DOHH2 (cell line): ENCODE measurements around the gene DRICH1.
"Not testable (repeated sequence)": the region's sequence is repeated elsewhere in the genome, so short reads cannot be mapped to it uniquely, and the experiment has no call there.

Experiments used
- H3F3A ChIP-seq: fragments of 200-600 bp; sonication (generic), shearing (Covaris generic); 2 replicates; pipeline ENCODE4 v1.6.0; 2016; ENCODE audit warnings: antibody characterized with exemption, mild to moderate bottlenecking; ENCODE audit not compliant: control insufficient read depth, insufficient read depth
- H3K27ac ChIP-seq: fragments of 200-600 bp; sonication (generic); 2 replicates; pipeline ENCODE4 v1.5.1; 2014; ENCODE audit warnings: low read depth, mild to moderate bottlenecking, low read length, moderate library complexity
- H3K27me3 ChIP-seq: fragments of 200-600 bp; sonication (generic); 2 replicates; pipeline ENCODE4 v1.6.1; 2014; ENCODE audit warnings: mild to moderate bottlenecking, low read length, mixed read lengths; ENCODE audit not compliant: control insufficient read depth
- H3K36me3 ChIP-seq: fragments of 200-600 bp; sonication (generic); 2 replicates; pipeline ENCODE4 v1.6.1; 2014; ENCODE audit warnings: mild to moderate bottlenecking, low read length, moderate library complexity, mixed read lengths; ENCODE audit not compliant: control insufficient read depth
- H3K4me1 ChIP-seq: fragments of 200-600 bp; sonication (generic); 2 replicates; pipeline ENCODE4 v1.6.1; 2014; ENCODE audit warnings: mild to moderate bottlenecking, low read length, mixed read lengths; ENCODE audit not compliant: control insufficient read depth
- H3K4me2 ChIP-seq: fragments of 200-600 bp; sonication (generic); 2 replicates; pipeline ENCODE4 v1.6.0; 2014; ENCODE audit warnings: mild to moderate bottlenecking, low read length, moderate library complexity
- H3K4me3 ChIP-seq: fragments of 200-600 bp; sonication (generic); 2 replicates; pipeline ENCODE4 v1.5.1; 2014; ENCODE audit warnings: mild to moderate bottlenecking, low read length, mixed read lengths
- H3K79me2 ChIP-seq: fragments of 200-600 bp; sonication (generic); 2 replicates; pipeline ENCODE4 v1.6.1; 2014; ENCODE audit warnings: mild to moderate bottlenecking, low read length, mixed read lengths; ENCODE audit not compliant: control insufficient read depth
- H3K9me2 ChIP-seq: fragments of 200-600 bp; sonication (generic); replicated peaks from 2 replicates; pipeline ENCODE4 v1.6.1; 2014; ENCODE audit warnings: mild to moderate bottlenecking, low read length, mixed read lengths; ENCODE audit not compliant: control insufficient read depth
- H3K9me3 ChIP-seq: fragments of 200-600 bp; sonication (generic); 2 replicates; pipeline ENCODE4 v1.6.1; 2014; ENCODE audit warnings: antibody characterized with exemption, low read length, mixed read lengths; ENCODE audit not compliant: control insufficient read depth, insufficient read depth
- H4K20me1 ChIP-seq: fragments of 200-600 bp; sonication (generic); 2 replicates; pipeline ENCODE4 v1.6.0; 2014; ENCODE audit warnings: low read depth, mild to moderate bottlenecking, antibody characterized with exemption, low read length, moderate library complexity; ENCODE audit not compliant: control insufficient read depth, insufficient read depth
- CTCF ChIP-seq: fragments of 200-600 bp; sonication (generic); IDR thresholded peaks from one replicate; pipeline ENCODE4 v1.5.1; 2014; ENCODE audit warnings: antibody characterized with exemption, mild to moderate bottlenecking, low read depth, low read length; ENCODE audit not compliant: poor library complexity, severe bottlenecking
- EZH2phosphoT487 ChIP-seq: fragments of 200-600 bp; sonication (generic); IDR thresholded peaks from 2 replicates; pipeline ENCODE4 v1.6.1; 2017; ENCODE audit warnings: borderline replicate concordance, mild to moderate bottlenecking, antibody characterized with exemption, low read length, moderate library complexity, mixed read lengths

The DRICH1 gene

GRCh38 chr22:23677701-23677995 is 45.5 kb upstream of the DRICH1 start:
- Histone ChIP-seq H3F3A (no peaks in the 10 kb centered on the region), H3K27ac (no peak overlapping the region), H3K9me3 (no peaks in the 10 kb centered on the region), H3K27me3 (no peaks in the 10 kb centered on the region), H3K4me1 (no peaks in the 10 kb centered on the region), H3K4me2 (no peak overlapping the region), H3K79me2 (no peaks in the 10 kb centered on the region), H4K20me1 (no peaks in the 10 kb centered on the region), H3K4me3 (no peak overlapping the region), H3K36me3 (peaks cover 5% of the 10 kb centered on the region), H3K9me2 (no peaks in the 10 kb centered on the region)
- TF ChIP-seq CTCF (no peak), EZH2phosphoT487 (no peak)

- H3K79me2 ChIP-seq, H3K4me2 ChIP-seq, H3K27ac ChIP-seq, H3F3A ChIP-seq, H3K27me3 ChIP-seq, H3K36me3 ChIP-seq, H3K4me3 ChIP-seq, H4K20me1 ChIP-seq, H3K9me3 ChIP-seq, H3K4me1 ChIP-seq, H3K9me2 ChIP-seq: not testable (repeated sequence)
Observed at GRCh38 chr22:23676841-23677700, 45.0 kb upstream of the DRICH1 start.

- TF ChIP-seq CTCF: no peak
- no peak for TF ChIP-seq EZH2phosphoT487
- H3K9me2 ChIP-seq: no peaks in the 10 kb centered on the region
Observed at GRCh38 chr22:23675502-23676415, 43.6 kb upstream of the DRICH1 start.

GRCh38 chr22:23674886-23675501 is 42.9 kb upstream of the DRICH1 start:
- H3K4me3 ChIP-seq, H3K27ac ChIP-seq, H3K9me3 ChIP-seq, H3K36me3 ChIP-seq, H3F3A ChIP-seq, H3K27me3 ChIP-seq, H4K20me1 ChIP-seq, H3K4me2 ChIP-seq, H3K79me2 ChIP-seq, H3K4me1 ChIP-seq, H3K9me2 ChIP-seq: not testable (repeated sequence)

More at GRCh38 chr22:23675502-23676415, 43.6 kb upstream of the DRICH1 start:
- Histone ChIP-seq H4K20me1 (no peaks in the 10 kb centered on the region), H3K27ac (no peak overlapping the region), H3K9me3 (no peaks in the 10 kb centered on the region), H3K4me3 (no peak overlapping the region), H3F3A (no peaks in the 10 kb centered on the region), H3K27me3 (no peaks in the 10 kb centered on the region), H3K4me1 (no peaks in the 10 kb centered on the region), H3K79me2 (no peaks in the 10 kb centered on the region), H3K4me2 (no peak overlapping the region), H3K36me3 (no peaks in the 10 kb centered on the region)
